G401.6 (cell line): Measurements from ENCODE around the gene EFHD1.

Experiments
- FAIRE-seq: peaks from 2 replicates; lab custom pipeline; 2012; peaks lifted over from hg19 to GRCh38; lab: Jason Lieb, UNC

EFHD1 gene, protein sequence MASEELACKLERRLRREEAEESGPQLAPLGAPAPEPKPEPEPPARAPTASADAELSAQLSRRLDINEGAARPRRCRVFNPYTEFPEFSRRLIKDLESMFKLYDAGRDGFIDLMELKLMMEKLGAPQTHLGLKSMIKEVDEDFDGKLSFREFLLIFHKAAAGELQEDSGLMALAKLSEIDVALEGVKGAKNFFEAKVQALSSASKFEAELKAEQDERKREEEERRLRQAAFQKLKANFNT

DNA sequence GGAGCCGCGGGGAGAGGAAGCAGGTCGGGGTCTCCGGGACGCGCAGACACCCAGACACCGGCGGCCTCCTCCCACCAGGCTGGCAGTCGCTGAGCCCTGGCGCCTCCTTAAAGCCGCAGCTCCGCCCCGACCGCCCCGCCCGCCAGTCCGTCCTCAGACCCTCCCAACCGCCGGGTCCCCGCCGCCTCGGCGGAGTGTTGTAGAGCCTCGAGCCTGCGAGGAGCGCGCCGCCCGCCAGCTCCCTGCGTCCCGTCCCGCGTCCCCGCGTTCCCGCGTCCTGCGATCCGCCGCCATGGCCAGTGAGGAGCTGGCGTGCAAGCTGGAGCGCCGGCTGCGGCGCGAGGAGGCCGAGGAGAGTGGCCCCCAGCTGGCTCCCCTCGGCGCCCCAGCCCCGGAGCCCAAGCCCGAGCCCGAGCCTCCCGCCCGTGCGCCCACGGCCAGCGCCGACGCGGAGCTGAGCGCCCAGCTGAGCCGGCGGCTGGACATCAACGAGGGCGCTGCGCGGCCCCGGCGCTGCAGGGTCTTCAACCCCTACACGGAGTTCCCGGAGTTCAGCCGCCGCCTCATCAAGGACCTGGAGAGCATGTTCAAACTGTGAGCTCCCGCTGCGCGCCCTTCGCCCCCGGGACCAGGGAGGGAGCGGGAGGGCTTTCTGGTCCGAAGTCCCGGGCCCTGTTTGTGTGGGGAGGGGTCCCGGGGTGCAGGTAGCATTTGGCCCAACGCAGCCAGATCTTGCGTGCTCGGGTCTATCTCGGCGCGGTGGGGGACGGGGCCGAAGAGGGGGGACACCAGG lies at the start of gene EFHD1:
Gene EFHD1, plus strand, starts transcription at position 192 of the 793 bp plus-strand sequence. Its CDS starts 101 bp downstream, at position 293.
- no peak for FAIRE-seq

DNA sequence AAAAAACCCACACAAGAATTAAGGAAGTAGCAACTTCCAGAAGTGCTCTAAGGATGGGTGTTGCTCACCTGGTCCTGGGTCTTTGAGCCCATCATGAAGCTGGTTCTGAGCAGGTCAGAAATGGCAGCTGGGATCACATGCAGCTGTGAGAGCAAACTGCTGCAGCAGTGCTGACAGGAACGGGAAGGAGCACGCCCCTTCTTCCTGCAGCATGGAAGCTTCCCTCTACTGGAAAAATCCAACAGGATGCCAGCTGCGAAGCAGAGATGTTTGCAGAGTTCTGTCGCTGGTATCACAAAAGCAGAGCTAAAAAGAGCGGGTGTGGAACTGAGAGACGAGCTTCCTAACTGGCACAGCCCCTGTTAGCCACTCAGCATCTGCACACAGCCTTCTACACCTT lies 49.2 kb upstream of the EFHD1 start:
- FAIRE-seq = no peak

DNA sequence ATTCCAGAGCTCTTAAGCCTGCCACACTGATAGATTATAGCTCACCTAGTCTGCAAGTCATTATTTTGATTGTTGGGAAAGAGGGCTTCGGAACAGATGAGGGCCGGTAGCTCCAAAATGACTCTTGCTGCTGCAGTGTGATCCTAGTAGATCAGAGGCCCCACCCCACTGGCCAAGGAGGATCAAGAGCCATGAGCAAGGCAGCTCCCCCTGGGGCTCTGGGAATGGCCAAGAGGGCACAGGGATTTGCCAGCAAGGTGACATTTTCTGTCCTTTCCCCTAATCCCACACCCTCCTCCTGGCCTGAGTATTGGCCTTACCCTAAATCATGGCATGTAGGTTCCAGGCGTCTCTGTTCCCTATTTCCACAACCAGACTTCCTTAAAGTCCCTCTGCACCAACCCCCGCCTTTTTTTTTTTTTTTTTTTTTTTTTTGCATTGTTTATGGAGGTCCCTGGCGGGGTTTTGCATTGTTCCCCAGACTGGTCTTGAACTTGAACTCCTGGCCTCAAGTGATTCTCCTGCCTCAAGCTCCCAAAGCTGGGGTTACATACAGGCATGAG lies 46.4 kb upstream of the EFHD1 start:
- FAIRE-seq = no peak

DNA sequence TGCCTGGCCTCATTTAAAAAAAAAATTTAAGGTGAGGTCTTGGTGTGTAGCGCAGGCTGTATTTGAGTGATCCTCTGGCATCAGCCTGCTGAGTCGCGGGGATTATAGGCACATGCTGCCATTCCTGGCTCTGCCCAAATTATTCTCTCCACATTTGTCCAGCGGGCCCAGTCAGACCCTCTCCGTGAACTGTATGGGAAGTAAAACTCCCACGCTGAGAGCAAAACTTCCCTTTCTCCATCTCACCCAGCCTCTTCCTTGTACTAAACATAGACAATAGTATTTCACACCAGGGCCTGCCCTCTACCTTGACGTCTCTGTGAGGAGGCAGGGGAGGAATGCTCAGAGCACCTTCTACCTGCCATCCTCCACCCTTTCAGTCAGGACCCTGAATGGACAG lies 45.9 kb upstream of the EFHD1 start:
- FAIRE-seq = no peak

DNA sequence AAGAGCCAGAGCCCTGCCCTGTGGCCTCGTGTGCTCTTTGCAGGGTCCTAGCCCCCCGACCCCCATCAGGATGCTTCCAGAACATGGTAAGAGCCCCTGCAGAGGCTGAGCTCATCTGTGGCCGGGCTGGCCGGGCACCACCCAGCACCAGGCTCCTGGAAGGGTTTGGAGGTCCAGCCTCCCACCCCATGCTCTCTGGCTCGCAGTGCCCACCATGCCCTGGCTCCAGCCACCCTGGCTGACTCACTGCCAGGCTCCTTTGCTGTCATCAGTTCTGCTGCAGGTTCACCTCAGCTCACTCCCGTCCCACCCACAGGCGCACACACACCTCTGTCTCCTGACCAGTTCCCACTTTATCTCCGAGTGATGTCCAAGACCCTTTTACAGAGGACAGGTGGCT lies 45.4 kb upstream of the EFHD1 start:
- no peak for FAIRE-seq

DNA sequence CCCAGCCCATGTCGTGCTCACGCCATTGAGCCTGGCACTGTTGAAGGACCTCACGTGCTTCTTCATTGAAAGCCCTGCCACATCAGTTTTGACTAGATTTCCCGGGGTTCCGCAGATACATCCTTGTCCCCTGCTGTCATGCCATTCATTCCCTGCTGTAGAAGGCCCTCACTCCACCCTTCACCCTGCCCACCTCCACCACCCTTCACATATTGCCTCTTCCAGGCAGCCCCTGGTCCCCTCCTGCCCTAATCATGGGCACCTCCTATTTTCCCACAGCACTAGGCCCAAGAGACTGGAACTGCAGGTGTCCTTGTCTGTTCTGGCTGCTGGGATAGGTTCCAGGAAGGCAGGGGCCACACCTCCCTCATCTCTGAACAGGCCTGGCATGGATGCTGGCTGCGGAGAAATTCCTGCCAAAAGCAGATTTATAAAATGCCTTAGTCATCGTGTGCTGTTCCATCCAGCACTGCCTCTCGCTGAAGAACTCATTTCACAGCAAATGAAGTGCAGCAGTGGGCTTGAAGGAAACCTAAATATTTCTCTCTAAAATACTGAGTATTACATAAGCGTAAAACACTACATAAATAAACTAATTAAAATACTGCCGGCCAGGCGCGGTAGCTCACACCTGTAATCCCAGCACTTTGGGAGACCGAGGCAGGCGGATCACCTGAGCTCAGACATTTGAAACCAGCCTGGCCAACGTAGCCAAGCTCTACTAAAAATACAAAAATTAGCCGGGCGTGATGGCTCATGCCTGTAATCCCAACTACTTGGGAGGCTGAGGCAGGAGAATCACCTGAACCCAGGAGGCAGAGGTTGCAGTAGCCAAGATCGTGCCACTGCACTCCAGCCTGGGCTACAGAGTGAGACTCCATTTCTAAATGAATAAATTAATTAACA lies 44.5 kb upstream of the EFHD1 start:
- no peak for FAIRE-seq

DNA sequence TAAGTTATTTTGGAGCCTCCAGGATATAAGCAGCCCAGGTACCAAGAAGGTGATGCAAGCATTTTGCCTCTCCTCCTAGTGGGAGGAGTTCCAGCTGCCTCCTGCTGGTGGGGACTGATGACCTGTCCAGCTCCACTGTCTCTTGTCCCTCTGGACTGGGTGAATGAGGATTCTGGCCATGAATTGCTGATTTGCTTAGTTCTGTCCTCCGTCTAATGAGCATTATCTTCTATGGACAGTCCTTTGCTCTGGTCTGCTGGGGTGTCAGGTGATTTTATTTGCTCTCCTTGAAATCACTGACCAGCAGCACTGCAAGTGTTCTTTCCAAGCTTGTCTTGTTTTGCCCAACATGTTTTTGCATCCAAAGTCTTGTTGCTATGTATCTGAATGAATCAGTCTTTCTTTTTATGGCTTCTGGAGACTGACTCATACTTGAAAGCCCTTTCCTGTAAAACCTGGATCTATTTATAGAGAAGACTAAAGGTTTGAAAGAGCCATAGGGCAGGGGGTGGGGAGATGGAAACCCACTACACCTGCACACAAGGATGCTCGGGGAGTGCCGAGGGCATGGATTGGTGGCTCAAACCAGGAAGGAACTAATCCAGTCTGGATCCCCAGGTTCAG lies 40.5 kb upstream of the EFHD1 start:
- FAIRE-seq = no peak

DNA sequence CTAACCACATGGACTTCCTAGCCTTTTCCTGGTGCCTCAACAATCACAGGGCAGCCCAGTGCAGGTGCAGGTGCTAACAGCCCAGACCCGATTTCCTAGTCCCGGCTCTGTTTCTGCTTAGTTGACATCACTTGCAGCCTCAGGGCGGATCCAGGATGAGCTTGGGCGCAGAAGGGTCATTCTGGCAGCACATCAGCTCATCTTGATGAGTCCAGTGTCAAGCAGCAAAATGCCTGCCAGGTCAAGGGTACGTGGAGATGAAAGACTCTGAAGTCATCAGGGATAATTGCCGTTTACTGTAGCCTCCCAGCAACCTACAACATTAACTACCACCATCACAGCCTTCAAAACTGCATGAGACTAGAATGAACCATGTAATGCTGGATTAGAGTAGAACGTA lies 39.4 kb upstream of the EFHD1 start:
- FAIRE-seq = no peak

DNA sequence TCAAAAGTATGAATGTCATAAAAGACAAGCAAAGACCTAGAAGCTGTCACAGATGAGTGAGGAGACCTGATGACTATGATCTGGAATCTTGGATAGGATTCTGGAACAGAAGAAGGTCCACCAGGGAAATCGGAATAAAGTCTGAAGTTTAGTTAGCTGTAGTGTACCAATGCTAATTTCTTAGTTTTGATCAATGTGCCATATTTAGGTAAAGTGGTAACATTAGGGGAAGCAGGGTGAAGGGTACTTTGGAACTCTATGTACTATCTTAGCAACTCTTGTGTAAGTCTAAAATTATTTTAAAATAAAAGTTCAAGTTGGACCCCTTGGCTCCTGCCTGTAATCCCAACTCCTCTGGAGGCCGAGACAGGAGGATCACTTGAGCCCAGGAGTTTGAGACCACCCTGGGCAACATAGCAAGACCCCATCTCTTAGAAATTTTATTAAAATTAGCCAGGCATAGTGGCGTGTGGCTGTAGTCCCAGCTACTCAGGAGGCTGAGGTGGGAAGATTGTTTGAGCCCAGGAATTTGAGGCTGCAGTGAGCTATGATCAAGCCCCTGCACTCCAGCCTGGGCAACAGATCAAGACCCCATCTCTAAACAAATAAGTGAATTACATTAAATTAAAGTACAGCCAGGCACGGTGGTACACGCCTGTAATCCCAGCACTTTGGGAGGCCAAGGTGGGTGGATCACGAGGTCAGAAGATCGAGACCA lies 35.9 kb upstream of the EFHD1 start:
- FAIRE-seq = no peak

DNA sequence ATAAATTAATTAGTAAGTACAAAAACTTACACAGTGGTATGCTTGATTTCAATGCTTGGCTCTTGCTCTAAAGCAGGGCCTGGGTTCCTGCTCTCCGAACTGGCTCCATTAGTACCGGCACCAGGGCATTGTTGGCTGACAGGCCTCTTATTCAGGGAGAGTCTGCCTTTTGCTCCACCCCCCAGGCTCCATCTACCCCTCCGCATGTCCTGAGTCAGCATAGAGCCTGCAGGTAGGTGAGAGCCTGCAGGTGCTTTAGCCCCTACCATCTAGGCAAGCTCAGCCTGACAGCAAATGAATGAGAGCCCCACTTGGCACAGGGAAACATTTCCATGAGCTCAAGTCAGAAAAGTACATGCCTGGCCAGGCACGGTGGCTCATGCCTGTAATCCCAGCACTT lies 35.1 kb upstream of the EFHD1 start:
- FAIRE-seq = no peak

DNA sequence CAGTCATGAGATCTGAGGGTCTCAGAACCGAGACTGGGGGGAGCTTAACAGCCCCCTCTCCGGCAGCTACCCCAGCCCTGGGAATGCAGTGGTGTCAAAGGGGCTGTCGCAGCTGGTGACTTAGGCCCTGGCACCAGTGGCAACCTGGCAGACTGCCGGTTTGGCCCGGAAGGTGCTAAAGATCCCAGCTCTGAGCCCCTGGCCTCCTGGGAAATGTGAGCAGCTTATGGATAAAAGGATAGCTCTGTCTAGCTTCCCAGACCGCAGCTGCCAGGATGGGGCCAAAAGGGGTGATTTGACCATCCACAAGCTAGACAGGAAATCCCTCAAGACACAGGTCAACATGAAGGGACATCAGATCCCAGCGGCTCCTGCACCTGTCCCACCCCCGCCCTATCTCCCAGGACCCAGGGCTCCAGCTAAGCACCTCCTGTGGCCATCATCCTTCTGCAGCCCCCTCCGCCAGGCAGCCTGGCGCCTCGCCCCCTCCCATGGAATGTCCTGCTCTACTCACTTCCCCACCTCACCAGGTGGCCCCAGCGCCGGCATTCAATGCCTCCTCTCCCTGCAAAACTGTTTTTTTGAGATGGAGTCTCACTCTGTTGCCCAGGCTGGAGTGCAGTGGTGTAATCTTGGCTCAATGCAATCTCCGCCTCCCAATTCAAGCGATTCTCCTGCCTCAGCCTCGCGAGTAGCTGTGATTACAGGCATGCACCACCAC lies 33.2 kb upstream of the EFHD1 start:
- no peak for FAIRE-seq

DNA sequence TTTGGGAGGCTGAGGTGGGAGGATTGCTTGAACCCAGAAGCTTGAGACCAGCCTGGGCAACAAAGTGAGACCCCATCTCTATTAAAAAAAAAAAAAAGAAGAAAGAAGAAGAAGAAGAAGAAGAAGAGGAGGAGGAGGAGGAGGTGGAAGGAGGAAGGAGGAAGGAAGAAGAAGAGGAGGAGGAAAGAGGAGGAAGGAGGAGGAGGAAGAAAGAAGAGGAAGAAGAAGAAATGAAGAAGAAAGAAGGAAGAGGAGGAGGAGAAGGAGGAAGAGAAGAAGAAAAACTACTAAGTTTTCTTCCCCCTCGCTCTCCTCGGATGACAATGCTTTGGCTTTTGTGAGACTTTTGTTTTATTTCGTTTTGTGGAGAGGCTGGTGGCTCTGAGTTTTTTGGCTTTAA lies 30.1 kb upstream of the EFHD1 start:
- FAIRE-seq = no peak

DNA sequence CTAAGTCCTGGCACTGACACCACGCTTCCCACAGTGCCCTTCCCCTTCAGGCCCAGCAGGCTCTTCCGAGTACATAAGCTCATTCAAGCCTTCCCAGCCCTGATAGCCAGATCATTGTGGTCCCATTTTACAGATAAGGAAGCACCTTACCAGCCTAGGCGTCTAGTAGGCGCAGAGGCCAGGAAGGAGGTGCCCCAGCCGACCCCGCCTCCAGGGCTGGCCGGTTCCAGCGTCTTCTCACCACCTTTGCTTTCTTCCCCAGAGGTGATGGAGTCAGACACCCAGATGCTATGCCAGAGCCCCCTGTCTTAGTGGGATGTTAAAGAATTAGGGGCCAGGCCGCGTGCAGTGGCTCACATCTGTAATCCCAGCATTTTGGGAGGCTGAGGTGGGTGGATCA lies 28.9 kb upstream of the EFHD1 start:
- no peak for FAIRE-seq

DNA sequence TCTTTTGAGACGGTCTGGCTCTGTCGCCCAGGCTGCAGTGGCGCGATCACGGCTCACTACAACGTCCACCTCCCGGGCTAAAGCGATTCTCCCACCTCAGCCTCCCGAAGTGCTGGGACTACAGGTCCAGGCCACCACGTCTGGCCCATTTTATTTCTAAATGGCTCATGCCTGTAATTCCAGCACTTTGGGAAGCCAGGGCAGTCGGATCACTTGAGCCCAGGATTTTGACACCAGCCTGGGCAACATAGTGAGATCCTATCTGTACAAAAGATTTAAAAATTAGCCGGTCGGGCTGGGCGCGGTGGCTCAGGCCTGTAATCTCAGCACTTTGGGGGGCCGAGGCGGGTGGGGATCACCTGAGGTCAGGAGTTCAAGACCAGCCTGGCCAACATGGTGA lies 26.4 kb upstream of the EFHD1 start:
- FAIRE-seq = no peak

DNA sequence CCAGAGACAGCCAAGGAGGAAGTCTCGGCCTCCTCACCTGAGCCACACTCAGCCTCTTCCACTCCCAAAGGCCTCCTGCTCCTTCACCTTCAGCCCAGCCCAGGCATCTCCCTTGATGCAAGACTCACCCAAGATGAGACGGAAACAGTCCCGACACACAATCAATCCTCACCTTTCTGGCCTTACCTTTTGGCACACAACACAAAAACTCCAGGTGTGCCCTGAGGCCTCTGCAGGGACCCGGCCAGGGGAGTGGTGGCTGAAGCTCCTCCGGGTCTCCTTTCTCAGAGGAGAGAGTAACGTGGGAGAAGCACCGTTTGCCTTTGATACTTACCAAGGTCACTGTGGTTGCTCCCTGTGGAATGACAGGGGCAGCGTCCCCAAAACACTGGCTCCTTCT lies 23.8 kb upstream of the EFHD1 start:
- FAIRE-seq = no peak

DNA sequence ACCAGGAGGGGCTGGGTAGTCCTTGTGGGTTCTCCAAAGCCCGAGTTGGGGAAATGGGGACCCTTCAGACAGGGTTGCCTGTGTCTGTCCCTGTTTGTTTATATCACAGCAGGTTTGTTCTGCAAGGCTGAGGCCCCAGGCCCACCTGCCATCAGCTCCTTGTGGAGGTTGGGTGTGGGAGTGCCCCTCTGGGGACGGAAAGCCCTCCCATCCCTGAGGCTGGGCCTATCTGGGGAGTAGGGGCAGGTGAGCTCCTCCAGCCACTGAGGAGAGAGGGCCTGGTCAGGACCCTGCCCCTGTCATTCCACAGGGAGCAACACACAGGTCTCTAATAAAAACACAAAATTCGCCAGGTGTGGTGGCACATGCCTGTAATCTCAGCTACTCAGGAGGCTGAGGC lies 23.3 kb upstream of the EFHD1 start:
- no peak for FAIRE-seq

DNA sequence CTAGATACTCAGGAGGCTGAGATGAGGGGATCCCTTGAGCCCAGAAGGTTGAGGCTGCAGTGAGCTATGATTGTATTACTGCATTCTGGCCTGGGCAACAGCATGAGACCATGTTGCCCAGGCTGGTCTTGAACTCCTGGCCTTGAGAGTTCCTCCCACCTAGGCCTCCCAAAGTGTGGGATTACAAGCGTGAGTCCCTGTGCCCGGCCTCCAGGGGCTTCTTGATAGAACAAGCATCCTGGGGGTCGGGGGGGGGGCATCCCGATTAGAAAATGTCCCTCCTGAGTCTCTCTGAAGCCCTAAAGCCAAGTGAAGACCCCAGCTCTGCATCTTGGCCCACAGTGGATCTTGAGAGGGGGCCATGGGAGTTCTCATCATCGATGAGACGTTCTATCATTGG lies 22.3 kb upstream of the EFHD1 start:
- no peak for FAIRE-seq

DNA sequence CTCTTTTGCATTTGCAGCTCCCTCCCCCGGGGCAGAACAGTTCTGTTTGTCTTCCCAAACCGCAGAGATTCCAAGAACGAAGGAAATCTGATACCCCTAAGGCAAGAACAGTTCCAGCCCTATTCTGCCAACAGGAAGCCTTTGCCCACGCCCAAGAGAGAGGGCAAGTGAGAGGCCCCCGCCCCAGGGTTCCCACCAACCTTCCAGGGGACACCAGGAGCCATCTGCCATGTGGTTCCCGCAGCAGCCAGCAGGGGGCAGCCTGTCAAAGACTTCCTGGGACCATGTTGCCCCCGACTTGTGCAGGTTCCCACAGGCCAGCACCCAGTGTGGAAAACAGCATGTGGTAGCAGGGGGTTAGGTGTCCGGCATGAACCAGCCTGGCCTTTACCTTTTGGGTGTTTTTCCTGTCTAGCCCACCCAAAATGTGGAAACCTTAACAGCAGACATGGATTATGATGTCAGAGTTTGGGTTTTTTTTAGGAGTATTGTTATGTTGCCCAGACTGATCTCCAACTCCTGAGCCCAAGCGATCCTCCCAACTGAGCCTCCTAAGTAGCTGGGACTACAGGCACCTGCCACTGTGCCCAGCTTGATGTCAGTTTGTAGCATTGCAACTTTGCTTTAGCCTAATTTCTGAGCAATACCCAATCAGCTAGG lies 21.7 kb upstream of the EFHD1 start:
- no peak for FAIRE-seq

DNA sequence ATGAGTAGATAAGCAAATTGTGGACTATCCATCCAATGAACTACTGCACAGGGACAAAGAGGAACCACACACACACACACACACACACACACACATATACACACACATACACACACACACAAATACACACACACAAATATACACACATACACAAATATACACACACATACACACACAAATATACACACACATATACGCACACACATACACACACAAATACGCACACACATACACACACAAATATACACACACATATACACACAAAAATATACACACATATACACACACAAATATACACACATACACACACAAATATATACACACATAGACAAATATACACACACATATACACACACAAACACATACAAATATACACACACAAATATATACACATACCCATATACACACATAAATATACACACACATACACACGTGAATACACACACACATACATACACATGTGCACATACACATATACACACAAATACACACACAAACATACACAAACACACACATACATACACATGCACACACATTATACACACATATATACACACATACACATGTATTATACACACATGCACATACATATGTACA lies 19.8 kb upstream of the EFHD1 start:
- FAIRE-seq = no peak

DNA sequence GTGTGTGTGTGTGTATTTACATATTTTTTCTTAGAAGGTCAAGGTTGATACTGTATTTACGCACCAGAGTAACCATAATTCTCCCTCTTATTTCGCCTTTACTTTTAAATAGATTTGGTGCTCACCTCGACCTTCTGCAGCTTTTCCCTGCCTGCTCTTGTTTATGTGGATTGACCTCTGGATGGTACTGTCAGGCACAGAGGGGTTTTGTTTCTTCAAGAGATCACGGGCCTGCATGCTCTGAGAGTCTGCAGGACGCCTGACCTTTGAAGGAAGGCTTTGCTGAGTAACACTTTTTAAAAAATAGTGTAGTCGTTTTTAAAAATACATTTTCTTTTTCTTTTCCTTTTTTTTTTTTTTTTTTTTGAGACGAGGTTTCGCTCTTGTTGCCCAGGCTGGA lies 18.1 kb upstream of the EFHD1 start:
- no peak for FAIRE-seq
